ENCODE data around the gene PSAP. TPM values are rescaled to one million over a fixed set of nuclear protein-coding genes. Genes with fewer than 3 reads are reported as not detected.

Gene PSAP
- total RNA-seq, 1 experiment from 2014 or later = 397 TPM

DNA sequence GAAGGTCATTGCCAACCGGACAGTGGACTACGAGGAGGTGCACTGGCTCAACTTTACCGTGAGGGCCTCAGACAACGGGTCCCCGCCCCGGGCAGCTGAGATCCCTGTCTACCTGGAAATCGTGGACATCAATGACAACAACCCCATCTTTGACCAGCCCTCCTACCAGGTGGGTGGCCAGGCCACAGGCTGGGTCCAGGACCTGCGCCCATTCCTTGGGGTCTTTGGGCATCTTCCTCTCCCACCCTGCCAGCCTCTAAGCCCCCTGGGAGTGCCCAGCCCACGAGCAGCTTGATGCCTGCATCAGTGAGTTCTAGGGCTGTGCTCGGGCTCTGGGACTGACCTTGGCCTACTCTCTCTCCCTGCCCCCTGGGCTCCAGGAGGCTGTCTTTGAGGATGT is 51.9 kb downstream of the PSAP start:
- ChIA-PET POLR2A (no interaction called here), CTCF (no interaction called here)
- Mint-ChIP-seq H3K4me3 (no peak overlapping the region), H3K27me3 (ENCODE audit: low read depth) (peaks cover 2% of the 10 kb centered on the region), H3K4me1 (no peaks in the 10 kb centered on the region), H3K36me3 (no peaks in the 10 kb centered on the region), H3K9me3 (no peaks in the 10 kb centered on the region), H3K27ac (no peak overlapping the region)
- no peak for DNase-seq (ENCODE audit: low spot score)
- TF ChIP-seq SP1 (CRISPR knock-in tag; conservative IDR thresholded peaks at IDR 0.05) (no peak), FOXK1 (CRISPR knock-in tag; IDR thresholded peaks at IDR 0.05) (no peak), CREM (CRISPR knock-in tag; IDR thresholded peaks at IDR 0.05) (no peak), ZBTB21 (CRISPR knock-in tag; IDR thresholded peaks at IDR 0.05; ENCODE audit: borderline replicate concordance) (no peak), ERG (CRISPR knock-in tag; IDR thresholded peaks at IDR 0.05) (no peak), ZNF232 (CRISPR knock-in tag; IDR thresholded peaks at IDR 0.05) (no peak), ZNF317 (CRISPR knock-in tag; IDR thresholded peaks at IDR 0.05; ENCODE audit: borderline replicate concordance, low read depth) (no peak), ZNF138 (CRISPR knock-in tag; conservative IDR thresholded peaks at IDR 0.05) (no peak), STAT6 (CRISPR knock-in tag; conservative IDR thresholded peaks at IDR 0.05; ENCODE audit: low read depth) (no peak), ZNF416 (CRISPR knock-in tag; IDR thresholded peaks at IDR 0.05) (no peak), JAZF1 (CRISPR knock-in tag; IDR thresholded peaks at IDR 0.05) (no peak)
- TF ChIP-seq, protein P1, sequence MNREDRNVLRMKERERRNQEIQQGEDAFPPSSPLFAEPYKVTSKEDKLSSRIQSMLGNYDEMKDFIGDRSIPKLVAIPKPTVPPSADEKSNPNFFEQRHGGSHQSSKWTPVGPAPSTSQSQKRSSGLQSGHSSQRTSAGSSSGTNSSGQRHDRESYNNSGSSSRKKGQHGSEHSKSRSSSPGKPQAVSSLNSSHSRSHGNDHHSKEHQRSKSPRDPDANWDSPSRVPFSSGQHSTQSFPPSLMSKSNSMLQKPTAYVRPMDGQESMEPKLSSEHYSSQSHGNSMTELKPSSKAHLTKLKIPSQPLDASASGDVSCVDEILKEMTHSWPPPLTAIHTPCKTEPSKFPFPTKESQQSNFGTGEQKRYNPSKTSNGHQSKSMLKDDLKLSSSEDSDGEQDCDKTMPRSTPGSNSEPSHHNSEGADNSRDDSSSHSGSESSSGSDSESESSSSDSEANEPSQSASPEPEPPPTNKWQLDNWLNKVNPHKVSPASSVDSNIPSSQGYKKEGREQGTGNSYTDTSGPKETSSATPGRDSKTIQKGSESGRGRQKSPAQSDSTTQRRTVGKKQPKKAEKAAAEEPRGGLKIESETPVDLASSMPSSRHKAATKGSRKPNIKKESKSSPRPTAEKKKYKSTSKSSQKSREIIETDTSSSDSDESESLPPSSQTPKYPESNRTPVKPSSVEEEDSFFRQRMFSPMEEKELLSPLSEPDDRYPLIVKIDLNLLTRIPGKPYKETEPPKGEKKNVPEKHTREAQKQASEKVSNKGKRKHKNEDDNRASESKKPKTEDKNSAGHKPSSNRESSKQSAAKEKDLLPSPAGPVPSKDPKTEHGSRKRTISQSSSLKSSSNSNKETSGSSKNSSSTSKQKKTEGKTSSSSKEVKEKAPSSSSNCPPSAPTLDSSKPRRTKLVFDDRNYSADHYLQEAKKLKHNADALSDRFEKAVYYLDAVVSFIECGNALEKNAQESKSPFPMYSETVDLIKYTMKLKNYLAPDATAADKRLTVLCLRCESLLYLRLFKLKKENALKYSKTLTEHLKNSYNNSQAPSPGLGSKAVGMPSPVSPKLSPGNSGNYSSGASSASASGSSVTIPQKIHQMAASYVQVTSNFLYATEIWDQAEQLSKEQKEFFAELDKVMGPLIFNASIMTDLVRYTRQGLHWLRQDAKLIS (CRISPR knock-in tag; IDR thresholded peaks at IDR 0.05; ENCODE audit: borderline replicate concordance) = no peak
- TF ChIP-seq, protein P2, sequence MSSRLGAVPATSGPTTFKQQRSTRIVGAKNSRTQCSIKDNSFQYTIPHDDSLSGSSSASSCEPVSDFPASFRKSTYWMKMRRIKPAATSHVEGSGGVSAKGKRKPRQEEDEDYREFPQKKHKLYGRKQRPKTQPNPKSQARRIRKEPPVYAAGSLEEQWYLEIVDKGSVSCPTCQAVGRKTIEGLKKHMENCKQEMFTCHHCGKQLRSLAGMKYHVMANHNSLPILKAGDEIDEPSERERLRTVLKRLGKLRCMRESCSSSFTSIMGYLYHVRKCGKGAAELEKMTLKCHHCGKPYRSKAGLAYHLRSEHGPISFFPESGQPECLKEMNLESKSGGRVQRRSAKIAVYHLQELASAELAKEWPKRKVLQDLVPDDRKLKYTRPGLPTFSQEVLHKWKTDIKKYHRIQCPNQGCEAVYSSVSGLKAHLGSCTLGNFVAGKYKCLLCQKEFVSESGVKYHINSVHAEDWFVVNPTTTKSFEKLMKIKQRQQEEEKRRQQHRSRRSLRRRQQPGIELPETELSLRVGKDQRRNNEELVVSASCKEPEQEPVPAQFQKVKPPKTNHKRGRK (CRISPR knock-in tag; IDR thresholded peaks at IDR 0.05; ENCODE audit: borderline replicate concordance) = no peak
- TF ChIP-seq, protein P3, sequence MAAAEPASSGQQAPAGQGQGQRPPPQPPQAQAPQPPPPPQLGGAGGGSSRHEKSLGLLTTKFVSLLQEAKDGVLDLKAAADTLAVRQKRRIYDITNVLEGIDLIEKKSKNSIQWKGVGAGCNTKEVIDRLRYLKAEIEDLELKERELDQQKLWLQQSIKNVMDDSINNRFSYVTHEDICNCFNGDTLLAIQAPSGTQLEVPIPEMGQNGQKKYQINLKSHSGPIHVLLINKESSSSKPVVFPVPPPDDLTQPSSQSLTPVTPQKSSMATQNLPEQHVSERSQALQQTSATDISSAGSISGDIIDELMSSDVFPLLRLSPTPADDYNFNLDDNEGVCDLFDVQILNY (CRISPR knock-in tag; IDR thresholded peaks at IDR 0.05) = no peak
- TF ChIP-seq, protein P4, sequence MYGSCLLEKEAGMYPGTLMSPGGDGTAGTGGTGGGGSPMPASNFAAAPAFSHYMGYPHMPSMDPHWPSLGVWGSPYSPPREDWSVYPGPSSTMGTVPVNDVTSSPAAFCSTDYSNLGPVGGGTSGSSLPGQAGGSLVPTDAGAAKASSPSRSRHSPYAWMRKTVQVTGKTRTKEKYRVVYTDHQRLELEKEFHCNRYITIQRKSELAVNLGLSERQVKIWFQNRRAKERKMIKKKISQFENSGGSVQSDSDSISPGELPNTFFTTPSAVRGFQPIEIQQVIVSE (CRISPR knock-in tag; IDR thresholded peaks at IDR 0.05; ENCODE audit: borderline replicate concordance) = no peak
- TF ChIP-seq, protein P5, sequence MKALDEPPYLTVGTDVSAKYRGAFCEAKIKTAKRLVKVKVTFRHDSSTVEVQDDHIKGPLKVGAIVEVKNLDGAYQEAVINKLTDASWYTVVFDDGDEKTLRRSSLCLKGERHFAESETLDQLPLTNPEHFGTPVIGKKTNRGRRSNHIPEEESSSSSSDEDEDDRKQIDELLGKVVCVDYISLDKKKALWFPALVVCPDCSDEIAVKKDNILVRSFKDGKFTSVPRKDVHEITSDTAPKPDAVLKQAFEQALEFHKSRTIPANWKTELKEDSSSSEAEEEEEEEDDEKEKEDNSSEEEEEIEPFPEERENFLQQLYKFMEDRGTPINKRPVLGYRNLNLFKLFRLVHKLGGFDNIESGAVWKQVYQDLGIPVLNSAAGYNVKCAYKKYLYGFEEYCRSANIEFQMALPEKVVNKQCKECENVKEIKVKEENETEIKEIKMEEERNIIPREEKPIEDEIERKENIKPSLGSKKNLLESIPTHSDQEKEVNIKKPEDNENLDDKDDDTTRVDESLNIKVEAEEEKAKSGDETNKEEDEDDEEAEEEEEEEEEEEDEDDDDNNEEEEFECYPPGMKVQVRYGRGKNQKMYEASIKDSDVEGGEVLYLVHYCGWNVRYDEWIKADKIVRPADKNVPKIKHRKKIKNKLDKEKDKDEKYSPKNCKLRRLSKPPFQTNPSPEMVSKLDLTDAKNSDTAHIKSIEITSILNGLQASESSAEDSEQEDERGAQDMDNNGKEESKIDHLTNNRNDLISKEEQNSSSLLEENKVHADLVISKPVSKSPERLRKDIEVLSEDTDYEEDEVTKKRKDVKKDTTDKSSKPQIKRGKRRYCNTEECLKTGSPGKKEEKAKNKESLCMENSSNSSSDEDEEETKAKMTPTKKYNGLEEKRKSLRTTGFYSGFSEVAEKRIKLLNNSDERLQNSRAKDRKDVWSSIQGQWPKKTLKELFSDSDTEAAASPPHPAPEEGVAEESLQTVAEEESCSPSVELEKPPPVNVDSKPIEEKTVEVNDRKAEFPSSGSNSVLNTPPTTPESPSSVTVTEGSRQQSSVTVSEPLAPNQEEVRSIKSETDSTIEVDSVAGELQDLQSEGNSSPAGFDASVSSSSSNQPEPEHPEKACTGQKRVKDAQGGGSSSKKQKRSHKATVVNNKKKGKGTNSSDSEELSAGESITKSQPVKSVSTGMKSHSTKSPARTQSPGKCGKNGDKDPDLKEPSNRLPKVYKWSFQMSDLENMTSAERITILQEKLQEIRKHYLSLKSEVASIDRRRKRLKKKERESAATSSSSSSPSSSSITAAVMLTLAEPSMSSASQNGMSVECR (CRISPR knock-in tag; IDR thresholded peaks at IDR 0.05; ENCODE audit: borderline replicate concordance) = no peak
- TF ChIP-seq, protein P6, sequence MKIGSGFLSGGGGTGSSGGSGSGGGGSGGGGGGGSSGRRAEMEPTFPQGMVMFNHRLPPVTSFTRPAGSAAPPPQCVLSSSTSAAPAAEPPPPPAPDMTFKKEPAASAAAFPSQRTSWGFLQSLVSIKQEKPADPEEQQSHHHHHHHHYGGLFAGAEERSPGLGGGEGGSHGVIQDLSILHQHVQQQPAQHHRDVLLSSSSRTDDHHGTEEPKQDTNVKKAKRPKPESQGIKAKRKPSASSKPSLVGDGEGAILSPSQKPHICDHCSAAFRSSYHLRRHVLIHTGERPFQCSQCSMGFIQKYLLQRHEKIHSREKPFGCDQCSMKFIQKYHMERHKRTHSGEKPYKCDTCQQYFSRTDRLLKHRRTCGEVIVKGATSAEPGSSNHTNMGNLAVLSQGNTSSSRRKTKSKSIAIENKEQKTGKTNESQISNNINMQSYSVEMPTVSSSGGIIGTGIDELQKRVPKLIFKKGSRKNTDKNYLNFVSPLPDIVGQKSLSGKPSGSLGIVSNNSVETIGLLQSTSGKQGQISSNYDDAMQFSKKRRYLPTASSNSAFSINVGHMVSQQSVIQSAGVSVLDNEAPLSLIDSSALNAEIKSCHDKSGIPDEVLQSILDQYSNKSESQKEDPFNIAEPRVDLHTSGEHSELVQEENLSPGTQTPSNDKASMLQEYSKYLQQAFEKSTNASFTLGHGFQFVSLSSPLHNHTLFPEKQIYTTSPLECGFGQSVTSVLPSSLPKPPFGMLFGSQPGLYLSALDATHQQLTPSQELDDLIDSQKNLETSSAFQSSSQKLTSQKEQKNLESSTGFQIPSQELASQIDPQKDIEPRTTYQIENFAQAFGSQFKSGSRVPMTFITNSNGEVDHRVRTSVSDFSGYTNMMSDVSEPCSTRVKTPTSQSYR (CRISPR knock-in tag; IDR thresholded peaks at IDR 0.05) = no peak
- no peak for ATAC-seq
